LoVo (cell line): ENCODE results near the gene SLC2A13.
"Not testable (repeated sequence)": the region's sequence is repeated elsewhere in the genome, so short reads cannot be mapped to it uniquely, and the experiment has no call there.

Source experiments
- DNase-seq: peaks from one replicate; pipeline ENCODE4 v3.0.0-alpha.2; 2016; ENCODE audit warnings: low spot score

SLC2A13 gene

DNA sequence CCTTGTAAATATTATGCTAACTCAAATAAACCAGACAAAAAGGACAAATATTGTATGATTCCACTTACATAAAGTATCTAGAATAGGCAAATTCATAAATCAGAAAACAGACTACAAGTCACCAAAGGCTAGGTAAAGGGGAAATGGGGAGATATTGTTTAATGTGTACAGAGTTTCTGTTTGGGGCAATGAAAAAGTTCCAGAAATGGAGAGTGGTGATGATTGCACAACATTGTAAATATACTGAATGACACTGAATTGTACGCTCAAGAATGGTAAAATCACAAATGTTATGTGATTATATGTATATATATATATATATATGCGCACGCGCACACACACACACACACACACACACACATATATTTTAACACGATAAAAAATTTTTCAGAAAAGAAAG is 182.5 kb downstream of the SLC2A13 start:
- DNase-seq: no peak

DNA sequence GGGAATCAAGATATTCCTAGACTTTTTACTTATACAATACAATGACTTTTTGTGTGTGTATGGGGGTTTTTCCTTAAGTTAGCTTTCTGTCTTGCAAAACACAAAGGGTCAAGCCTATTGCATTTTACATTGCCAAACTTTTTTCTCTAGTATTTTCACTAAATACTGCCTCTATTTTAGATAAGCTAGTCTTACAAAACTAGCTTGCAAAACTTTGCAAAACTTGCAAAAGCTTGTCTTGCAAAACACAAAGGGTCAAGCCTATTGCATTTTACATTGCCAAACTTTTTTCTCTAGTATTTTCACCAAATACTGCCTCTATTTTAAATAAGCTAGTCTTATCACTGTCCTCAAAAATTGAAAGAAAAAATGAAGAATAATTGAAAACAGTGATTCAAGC is 183.3 kb downstream of the SLC2A13 start:
- not testable (repeated sequence) for DNase-seq

DNA sequence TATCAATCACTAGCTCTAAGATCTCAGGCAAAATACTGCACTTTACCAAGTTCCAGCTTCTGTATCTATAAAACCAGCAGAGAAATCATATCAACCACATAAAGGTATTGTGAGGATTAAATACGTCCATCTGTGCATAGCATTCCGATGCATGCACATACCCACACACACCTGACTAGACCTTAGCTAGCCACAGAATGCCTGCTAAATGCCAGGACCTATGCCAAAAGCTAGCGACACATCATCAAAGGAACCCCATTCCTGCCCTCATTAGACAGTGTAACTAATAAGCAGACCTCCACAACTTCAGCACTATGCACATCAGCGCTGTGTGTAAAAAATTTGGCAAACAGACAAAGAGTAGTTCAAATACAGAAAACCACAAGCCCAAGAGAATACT is 185.2 kb downstream of the SLC2A13 start:
- no peak for DNase-seq

DNA sequence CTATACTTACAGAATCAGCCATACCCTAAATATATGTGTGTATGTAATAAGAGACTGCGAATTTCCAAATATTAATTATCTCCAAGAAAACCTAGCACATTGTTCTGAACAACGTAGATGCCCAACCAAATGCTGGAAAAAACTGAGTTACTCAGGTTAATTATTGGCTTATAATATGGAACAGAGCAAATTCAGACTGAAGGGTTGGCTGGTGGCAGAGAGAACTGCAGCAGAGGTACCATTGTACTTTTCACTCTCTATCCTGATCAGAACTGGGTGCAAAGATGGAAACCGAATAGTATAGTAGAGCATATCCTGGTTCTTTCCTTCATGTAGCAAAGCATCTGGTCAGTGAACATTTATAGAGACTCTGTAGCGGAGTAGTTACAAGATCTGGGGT is 185.7 kb downstream of the SLC2A13 start:
- DNase-seq: no peak

DNA sequence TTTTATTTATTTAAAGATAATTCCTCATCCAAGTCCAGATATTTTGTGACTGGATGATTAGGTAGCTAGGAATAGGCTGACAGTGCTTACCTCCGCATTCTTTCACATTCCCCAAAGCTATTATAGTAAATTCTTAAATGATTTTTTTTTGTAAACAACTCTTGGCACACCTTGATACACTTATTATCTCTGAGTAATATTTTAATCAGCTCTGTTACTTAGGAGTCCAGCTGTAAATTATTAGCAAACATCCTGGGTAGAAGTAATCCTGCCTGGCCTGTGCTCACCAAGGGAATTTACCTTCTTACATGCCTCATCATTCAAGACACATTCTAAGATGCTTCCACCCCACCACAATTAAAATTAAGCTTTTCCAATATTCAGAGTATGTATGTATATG is 186.1 kb downstream of the SLC2A13 start:
- no peak for DNase-seq

DNA sequence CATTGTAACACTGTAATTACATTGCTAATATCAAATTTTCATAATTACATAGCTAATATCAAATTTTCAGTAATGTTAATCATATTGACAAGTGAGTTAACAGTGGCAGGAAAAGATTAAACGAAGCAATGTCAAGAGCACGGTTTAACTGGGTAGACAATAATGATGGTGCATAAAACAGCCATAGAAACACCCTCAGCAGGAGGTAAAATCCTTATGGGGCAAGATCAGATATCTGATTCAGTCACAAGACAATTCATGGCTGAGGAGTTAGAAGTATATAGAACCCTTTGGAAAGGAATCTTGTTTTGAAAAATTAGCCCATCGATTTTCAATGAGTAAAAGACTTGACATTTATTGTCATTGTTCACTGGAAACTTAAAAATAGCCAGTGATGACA is 190.6 kb downstream of the SLC2A13 start:
- no peak for DNase-seq

DNA sequence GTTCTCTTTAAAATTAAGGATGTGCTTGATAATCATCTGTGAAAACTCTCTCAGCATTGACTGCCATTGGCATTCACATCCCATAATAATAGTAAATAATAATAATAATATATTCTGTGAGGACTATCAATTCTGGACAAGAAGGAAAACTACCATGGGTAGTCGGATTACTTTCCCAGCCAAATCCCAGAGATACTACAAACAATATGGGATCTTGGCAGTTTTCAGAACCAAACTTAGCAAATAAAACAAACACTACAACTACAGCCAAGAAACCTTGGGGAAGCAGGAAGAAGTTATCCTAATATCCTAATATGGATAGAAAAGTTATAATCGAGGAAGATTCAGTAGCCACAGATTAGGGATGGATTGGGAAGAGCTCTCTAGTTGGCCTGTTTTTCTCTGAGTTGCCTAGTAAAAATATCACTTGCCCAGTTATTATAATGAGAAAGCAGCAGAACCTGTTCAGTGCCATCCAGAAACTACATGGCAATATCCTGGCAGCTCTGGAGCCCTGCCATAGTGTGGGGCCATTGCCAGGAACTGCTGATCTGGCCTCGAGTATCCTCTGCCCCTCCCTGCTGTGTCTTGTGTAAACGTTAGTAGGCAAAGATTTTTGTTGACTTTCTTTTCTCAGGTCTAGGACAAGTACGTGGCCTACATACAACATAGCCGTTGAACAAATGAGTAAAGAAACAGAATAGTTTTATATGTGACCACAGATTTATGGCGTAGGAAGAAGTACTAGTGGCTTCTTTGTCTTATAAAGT is 193.5 kb downstream of the SLC2A13 start:
- peak; percentile 40 for DNase-seq

DNA sequence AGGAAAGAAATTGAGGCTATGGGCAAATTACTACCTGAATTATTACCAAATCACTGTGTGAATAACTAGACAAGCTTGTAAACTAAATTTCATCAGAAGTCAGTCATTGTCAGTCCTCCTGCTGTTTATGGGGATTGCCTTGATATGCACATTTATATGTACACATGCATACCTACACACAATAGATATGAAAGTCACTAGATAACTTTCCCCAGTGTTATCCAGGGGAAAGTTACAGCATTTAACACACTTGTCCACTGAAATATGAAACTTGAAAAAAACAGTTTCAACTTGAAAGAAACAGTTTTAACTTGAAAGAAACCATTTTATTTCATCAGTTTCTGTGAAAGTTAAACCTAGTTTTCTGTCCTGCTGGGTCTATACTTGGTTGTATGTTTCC is 199.6 kb downstream of the SLC2A13 start:
- no peak for DNase-seq

DNA sequence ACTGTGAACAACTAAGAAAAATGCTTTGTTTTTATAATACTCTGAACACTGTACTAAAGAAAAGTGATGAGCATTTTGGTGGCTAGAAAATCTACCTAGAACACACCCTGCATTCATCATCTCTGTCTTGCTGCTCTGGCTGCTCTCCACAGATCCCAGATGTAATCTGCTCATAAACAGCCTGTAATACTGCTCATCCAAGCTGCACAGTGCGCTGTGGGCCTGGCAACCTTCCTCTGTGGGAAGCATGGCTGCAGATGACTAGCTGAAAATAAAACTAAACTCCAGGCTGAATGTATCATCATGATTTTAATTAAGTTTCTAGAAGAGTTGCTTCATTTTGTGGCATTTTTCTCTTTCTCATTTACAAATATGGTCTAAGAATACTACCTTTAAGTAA is 200.7 kb downstream of the SLC2A13 start:
- no peak for DNase-seq

DNA sequence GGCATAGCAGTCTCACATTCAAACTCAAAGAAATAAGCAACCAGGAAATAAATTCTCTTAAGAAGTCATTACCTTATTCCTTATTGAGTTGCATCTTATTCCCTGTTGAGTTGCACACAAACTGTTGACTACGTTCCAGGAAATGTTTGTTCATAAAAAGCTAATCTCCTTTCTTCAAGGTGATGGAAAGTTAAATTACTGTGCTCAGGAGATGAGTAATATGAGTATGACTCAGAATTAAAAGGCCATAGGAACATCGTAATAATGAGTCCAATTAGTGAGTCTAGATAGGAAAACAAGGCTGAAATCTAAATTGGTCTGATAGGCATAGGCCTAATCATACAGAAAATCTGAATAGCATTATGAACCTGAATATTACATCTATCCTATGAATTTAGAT is 203.1 kb downstream of the SLC2A13 start:
- DNase-seq: peak; percentile 59

DNA sequence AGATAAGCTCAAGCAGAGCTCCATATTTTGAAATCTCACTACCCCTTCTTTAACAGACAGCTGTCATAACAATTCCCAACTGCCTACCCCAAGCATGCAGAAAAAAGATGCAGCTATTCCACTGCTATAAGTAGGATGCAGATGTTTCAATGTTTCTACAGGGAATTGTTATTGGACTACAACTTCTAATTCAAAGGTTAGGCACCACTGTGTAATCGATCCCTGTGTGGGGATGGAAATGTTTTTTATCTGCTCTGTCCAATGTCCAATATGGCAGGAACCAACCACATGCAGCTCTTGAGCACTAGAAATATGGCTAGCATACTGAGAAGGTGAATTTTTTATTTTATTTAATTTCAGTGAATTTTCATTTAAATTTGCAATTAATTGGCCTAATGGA is 208.6 kb downstream of the SLC2A13 start:
- DNase-seq: no peak

DNA sequence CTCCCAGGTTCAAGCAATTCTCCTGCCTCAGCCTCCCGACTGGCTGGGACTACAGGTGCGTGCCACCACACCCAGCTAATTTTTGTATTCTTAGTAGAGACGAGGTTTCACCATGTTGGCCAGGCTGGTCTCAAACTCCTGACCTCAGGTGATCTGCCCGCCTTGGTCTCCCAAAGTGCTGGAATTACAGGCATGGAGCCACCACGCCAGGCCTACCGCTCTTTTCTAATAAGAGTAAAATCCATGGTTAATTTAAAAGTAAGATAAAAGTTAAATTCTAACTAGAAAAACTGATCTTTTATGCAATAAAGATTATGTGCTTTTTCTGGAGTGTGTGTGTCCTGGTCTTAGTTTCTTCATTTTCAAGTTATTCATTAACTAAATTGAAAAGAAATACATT is 212.5 kb downstream of the SLC2A13 start:
- DNase-seq: not testable (repeated sequence)

DNA sequence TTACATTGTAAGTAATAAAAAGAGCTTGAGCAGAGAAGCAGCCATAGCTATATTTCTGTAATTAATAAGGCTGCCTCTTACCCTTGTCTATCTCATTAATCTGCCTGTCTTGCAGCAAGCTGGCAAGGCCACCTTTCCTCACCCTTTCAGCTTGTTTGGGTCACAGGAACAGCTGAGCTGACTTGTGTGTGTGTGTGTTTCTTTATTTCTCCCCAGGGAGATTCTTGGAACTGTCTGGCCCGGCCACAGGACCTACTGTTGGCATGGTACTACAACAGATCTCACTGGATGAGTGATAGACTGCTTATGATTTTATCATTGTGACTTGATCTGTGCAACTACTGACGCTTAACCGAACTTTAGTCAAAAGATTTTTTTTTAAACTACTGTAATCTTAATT is 213.7 kb downstream of the SLC2A13 start:
- DNase-seq: no peak

DNA sequence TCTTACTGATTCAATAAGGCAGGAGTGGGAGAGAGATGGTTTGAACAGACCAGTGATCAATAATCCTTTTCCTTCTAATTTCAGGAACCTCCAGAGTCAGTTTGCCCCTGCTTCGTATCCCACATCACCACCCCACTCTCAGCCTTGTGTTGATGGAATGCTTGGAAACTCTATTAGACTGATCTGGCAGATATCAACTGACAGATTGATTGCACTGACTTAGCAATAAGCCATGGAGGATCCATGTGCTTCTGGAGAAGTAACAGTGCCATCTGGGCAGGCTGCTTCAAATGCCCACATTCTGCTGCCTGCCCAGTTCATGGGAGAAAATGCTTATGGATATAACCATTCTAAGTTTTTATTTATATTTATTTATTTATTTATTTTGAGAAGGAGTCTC is 218.0 kb downstream of the SLC2A13 start:
- no peak for DNase-seq

DNA sequence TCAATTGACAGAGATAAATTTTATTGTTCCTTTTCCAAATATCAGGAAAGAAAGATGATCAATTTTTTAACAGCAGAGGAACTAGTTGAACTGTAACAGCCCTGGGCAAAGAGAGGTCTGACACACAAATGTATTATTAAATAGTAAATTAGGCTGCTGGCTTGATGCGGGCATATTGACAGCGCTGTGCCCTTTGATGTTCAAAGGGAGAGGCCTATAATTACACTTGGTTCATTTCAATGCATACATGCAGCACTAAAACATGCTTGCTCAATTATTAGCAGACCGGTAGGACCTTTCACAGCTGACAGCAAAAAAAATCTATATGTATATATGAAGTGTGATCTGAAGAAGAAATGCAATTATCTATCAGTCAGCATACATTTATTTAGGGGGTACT is 219.8 kb downstream of the SLC2A13 start:
- no peak for DNase-seq

DNA sequence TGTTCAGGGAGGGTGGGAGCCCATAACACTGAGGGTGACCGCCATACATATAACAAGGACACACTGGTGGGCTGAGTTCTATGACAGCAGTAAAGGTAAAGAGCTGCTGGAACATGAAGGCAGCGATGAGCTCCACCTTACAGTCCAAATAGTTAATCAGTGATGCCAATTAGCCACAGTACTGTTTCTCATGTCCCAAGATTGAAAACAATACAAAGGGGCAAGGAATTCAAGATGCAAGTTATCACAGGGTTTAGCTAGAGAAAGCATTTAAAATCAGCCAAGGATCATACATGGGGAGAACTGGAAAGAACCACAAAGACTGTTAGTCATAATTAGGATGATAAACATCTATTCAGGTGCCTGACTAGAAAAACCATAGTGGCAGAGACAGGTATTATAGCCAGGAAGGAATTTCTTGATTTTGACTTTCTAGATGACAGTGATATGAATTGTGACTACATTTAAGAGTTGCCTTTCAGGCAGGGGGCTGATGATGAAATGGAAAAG is 221.2 kb downstream of the SLC2A13 start:
- DNase-seq: no peak

DNA sequence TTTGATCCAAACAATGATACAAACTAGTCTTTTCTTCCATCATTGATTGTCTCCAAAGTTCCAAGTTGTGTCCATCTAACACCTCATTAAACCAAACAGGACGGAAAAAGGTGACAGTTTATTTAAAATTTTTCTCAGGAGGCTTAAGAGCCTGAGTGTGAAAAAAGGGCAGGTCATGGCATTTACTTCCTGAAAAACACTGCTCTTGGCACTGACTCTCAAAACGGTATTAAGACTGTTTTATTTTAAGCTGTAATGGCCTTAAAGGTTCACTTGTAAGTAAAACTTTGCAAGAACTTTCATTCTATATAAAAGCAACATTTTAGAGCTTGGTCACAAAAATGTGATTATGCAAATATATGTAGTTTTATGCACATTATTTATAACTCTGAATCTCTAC is 222.5 kb downstream of the SLC2A13 start:
- DNase-seq: no peak

DNA sequence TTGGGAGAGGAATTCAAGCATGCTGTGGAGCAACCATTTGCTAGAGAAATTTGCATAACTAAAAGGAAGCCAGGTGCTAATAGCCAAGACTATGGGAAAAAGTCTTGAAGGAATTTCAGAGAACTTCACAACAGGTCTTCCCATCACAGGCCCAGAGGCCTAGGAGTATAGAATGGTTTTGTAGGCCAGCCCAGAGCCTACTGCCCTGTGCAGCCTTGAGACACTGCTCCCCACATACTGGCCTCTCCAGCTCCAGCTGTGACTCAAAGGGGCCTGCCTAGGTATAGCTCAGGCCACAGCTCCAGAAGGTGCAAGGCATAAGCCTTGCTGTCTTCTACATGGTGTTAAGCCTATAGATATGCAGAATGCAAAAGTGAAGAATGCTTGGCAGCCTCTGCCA is 227.1 kb downstream of the SLC2A13 start:
- DNase-seq: no peak

DNA sequence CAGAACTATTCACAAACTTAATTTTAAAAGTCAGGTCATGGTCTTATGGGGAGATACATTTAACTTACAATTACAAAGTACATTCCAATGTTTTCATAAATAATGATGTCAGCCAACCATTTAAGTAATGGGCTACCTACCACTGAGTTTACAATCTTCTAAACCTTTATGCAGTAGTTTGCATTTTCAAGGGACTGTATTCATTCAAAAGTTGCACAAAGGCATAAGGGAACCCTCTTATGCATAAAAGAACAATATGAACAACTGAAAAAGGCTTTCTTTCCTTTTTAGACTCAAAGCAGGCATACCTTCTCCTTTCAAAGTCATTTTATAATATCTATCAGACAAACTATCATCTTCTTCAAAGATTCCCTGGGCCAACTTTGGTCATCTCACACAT is 230.2 kb downstream of the SLC2A13 start:
- no peak for DNase-seq

DNA sequence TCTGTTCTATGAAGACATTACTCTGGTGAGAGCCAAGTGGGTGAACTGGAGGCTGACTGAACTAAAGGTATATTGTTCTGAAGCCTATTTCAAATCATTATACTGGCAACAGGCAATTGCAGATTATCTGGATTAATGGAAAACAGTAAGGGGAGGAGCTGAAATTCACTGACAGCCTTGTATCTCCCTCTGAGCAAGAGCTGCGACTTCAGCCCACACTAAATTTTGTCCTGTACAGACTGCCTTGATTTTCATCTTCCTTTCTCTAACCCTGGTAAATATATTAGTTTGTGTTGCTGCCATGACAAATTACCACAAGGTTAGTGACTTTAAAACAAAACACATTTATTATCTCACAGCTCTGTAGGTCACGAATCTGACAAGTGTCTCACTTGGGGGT is 231.1 kb downstream of the SLC2A13 start:
- DNase-seq: no peak

DNA sequence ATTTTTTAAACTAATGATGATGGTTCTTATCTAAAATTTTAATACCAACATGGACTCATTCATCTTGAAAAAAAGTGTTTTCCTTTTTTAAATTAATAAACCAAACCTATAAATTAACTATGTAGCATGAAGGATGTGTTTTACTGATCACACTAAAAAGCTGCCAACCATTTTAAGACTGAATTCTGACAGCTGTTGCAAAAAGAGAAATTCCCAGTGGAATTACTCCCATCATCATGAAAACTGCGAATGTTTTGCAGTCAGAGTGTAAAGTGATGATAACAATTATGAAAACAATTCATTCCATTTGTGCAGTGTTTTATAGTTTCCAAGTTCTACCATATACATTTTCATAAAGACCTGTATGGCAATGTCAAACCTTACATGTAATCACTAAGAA is 232.8 kb downstream of the SLC2A13 start:
- no peak for DNase-seq

DNA sequence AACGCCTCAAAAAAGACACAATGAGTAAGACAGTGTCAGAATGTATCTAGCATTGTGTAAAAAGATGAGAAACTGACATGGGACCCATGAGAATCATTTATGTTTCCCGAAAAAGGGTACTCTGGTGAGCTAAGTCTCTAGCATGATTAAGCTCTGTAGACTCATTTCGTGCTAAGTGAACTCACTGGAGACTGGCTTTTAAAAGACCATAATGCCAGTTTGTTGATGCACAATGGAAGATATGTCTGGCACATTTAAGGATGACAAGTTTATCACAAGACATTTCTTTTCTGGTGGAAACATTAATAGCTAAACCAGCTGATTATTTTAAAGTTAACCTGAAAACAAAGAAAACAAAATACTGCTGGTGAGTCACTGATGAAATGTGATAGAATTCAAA is 233.5 kb downstream of the SLC2A13 start:
- no peak for DNase-seq

DNA sequence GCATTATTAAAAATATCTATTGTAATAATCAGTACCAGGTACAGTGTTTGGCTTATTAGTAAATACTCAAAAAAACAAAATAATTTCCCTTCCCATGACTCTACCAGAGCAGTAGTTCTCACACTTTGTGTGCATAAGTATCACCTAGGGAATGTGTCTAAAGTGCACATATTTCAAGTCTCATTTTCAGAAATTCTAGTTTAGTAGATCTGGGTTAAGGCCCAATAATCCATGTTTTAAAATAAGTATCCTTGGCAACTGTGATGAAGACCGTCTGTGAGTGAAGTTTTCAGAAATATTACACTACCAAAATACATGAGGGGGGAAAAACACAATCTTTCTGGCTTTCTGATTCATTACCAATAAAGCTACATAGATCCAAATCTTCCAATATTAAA is 237.6 kb downstream of the SLC2A13 start:
- no peak for DNase-seq

DNA sequence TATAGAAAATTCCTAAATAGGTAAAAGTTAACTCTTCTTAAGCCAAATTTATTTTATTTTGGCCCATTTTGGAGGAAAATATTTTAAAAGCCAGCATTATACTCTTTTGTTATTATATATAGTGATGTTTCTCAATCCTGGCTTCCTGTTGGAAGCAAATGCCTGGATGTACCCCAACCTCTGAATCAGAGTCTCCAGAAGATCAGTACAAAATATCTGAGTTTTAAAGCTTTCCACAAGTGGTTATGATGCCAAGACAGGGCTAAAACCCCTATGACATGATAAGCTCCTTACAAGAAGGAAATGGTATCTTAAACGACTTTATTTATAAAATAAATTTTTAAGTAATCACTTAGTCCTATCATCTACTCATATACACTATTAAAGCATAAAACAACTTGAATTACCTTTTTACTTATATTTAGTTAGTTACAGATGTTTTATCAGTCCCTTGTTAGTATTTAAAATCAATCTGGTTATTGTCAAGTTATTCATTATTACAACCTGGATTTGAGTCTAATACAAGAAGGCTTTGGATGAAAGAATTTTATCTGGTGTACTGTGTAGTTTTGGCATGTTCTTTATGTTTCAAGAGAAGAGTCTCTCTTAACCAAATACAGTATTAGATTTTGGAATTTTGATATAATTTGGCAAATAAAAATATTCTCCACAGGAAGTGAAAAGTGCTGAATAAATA is 238.1 kb downstream of the SLC2A13 start:
- no peak for DNase-seq
